ENCODE results near the gene ZNF625.

GRCh38 chr19:12198136-12198535 is 41.6 kb upstream of the ZNF625 start:
- TF ChIP-seq, protein P1, sequence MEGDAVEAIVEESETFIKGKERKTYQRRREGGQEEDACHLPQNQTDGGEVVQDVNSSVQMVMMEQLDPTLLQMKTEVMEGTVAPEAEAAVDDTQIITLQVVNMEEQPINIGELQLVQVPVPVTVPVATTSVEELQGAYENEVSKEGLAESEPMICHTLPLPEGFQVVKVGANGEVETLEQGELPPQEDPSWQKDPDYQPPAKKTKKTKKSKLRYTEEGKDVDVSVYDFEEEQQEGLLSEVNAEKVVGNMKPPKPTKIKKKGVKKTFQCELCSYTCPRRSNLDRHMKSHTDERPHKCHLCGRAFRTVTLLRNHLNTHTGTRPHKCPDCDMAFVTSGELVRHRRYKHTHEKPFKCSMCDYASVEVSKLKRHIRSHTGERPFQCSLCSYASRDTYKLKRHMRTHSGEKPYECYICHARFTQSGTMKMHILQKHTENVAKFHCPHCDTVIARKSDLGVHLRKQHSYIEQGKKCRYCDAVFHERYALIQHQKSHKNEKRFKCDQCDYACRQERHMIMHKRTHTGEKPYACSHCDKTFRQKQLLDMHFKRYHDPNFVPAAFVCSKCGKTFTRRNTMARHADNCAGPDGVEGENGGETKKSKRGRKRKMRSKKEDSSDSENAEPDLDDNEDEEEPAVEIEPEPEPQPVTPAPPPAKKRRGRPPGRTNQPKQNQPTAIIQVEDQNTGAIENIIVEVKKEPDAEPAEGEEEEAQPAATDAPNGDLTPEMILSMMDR (IDR thresholded peaks at IDR 0.05): no peak
- TF ChIP-seq POLR2A (IDR thresholded peaks at IDR 0.05): no peak
